Smooth muscle cell (in vitro differentiated cells): ENCODE data around the gene ADAMTSL1. TPM values are rescaled to one million over a fixed set of nuclear protein-coding genes. Genes with fewer than 3 reads are reported as not detected.

Experiments
- DNase-seq: peaks from one replicate; lab custom pipeline; 2025; ENCODE audit not compliant: unreplicated experiment; lab: John Stamatoyannopoulos, UW
- H2AFZ ChIP-seq: fragments of 200-600 bp; sonication (generic); 2 replicates; pipeline ENCODE4 v1.6.0; 2016; ENCODE audit warnings: antibody characterized with exemption, low read depth, mild to moderate bottlenecking
- H3F3A ChIP-seq: fragments of 200-600 bp; sonication (generic); 2 replicates; pipeline ENCODE4 v1.6.0; 2017; ENCODE audit warnings: antibody characterized with exemption, low read depth
- H3K27ac ChIP-seq: fragments of 200-600 bp; sonication (generic); 2 replicates; pipeline ENCODE4 v1.5.1; 2016; ENCODE audit warnings: low read depth, mild to moderate bottlenecking
- H3K27me3 ChIP-seq: fragments of 200-600 bp; sonication (generic); 2 replicates; pipeline ENCODE4 v1.6.1; 2016; ENCODE audit warnings: low read depth, mild to moderate bottlenecking
- H3K36me3 ChIP-seq: fragments of 200-600 bp; sonication (generic); 2 replicates; pipeline ENCODE4 v1.5.1; 2016; ENCODE audit warnings: low read depth
- H3K4me1 ChIP-seq: fragments of 200-600 bp; sonication (generic); 2 replicates; pipeline ENCODE4 v1.5.1; 2016; ENCODE audit warnings: low read depth
- H3K4me2 ChIP-seq: fragments of 200-600 bp; sonication (generic); 2 replicates; pipeline ENCODE4 v1.6.0; 2016; ENCODE audit warnings: mild to moderate bottlenecking
- H3K4me3 ChIP-seq: fragments of 200-600 bp; sonication (generic); 2 replicates; pipeline ENCODE4 v1.5.1; 2016; ENCODE audit warnings: mild to moderate bottlenecking
- H3K79me2 ChIP-seq: fragments of 200-600 bp; sonication (generic); 2 replicates; pipeline ENCODE4 v1.6.0; 2016; ENCODE audit warnings: low read depth, mild to moderate bottlenecking
- H3K9ac ChIP-seq: fragments of 200-600 bp; sonication (generic); 2 replicates; pipeline ENCODE4 v1.6.0; 2016; ENCODE audit warnings: low read depth
- H3K9me3 ChIP-seq: fragments of 200-600 bp; sonication (generic); replicated peaks from 2 replicates; pipeline ENCODE4 v1.5.1; 2016; ENCODE audit warnings: low read depth
- H4K20me1 ChIP-seq: fragments of 200-600 bp; sonication (generic); 2 replicates; pipeline ENCODE4 v1.6.0; 2016; ENCODE audit warnings: low read depth
- WGBS: methylation state at CpG from one replicate; pipeline ENCODE4 v1.1.7; 2016; ENCODE audit warnings: low lambda C conversion rate; 5-methylcytosine and 5-hydroxymethylcytosine counted together
- polyA plus RNA-seq: library from polyadenylated mRNA; unstranded; fragments of >200 nt; fragmentation: Nextera tagmentation; extraction: Ambion mirVana; gene quantifications from 2 replicates; pipeline ENCODE4 v1.2.1, GENCODE V29; 2016
- total RNA-seq: library from RNA; depleted of rRNA; stranded (reverse); fragments of >200 nt; gene quantifications from 2 replicates; pipeline ENCODE4 v1.2.3, GENCODE V29; 2014
- TF ChIP-seq, protein P1 (sequence below): fragments of 200-600 bp; sonication (generic); IDR thresholded peaks from 2 replicates; pipeline ENCODE4 v1.5.1; 2017; ENCODE audit warnings: borderline replicate concordance, mild to moderate bottlenecking, antibody characterized with exemption; ENCODE audit not compliant: insufficient read depth, poor library complexity, severe bottlenecking

Gene ADAMTSL1
- total and polyA plus RNA-seq, 2 experiments from 2014 or later = 4.3 to 4.4 TPM

DNA sequence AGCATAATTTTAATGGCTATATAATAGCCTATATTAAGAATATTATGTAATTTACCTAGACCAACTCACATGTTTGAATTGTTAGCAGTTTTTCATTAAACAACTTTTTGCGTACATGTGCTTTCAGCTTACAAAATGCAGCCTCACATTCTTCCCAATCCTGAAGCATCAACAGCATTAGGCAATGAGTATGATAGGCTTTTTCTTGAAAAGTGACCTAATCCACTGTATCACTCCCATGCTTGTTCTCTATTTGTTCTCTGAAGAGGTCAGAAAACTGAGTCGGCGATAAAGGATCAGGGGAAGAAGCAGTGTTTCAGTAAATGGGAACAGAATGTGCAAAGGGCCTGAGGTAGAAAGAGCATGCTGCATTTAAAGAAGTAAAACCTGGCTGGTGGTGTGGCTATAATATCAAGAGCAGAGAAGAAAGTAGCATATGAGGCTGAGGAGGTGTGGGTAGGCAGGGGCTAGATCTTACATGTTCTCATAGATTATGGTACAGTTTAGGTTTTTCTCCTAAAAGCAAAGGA, 346.7 kb downstream of the ADAMTSL1 start:
- no peak overlapping the region for H3K27ac ChIP-seq
- no peaks in the 10 kb centered on the region for H3K36me3 ChIP-seq
- no peak overlapping the region for H3K9ac ChIP-seq
- H3K9me3 ChIP-seq = no peaks in the 10 kb centered on the region
- no peaks in the 10 kb centered on the region for H3K27me3 ChIP-seq
- H3K4me3 ChIP-seq = no peak overlapping the region
- H3F3A ChIP-seq = no peaks in the 10 kb centered on the region
- no peak overlapping the region for H2AFZ ChIP-seq
- DNase-seq = no peak
- H3K4me2 ChIP-seq = no peak overlapping the region
- H4K20me1 ChIP-seq = no peaks in the 10 kb centered on the region
- H3K4me1 ChIP-seq = no peaks in the 10 kb centered on the region
- 90% methylated on average over 3 of the region's 3 CpGs for WGBS
- no peaks in the 10 kb centered on the region for H3K79me2 ChIP-seq
- TF ChIP-seq, protein P1, sequence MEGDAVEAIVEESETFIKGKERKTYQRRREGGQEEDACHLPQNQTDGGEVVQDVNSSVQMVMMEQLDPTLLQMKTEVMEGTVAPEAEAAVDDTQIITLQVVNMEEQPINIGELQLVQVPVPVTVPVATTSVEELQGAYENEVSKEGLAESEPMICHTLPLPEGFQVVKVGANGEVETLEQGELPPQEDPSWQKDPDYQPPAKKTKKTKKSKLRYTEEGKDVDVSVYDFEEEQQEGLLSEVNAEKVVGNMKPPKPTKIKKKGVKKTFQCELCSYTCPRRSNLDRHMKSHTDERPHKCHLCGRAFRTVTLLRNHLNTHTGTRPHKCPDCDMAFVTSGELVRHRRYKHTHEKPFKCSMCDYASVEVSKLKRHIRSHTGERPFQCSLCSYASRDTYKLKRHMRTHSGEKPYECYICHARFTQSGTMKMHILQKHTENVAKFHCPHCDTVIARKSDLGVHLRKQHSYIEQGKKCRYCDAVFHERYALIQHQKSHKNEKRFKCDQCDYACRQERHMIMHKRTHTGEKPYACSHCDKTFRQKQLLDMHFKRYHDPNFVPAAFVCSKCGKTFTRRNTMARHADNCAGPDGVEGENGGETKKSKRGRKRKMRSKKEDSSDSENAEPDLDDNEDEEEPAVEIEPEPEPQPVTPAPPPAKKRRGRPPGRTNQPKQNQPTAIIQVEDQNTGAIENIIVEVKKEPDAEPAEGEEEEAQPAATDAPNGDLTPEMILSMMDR = no peak

GRCh38 chr9:18821788-18822187, 347.8 kb downstream of the ADAMTSL1 start:
- Histone ChIP-seq H4K20me1 (no peaks in the 10 kb centered on the region), H2AFZ (no peak overlapping the region)
- 58% methylated on average over 3 of the region's 3 CpGs for WGBS

GRCh38 chr9:18822850-18823249, 348.9 kb downstream of the ADAMTSL1 start:
- no peak overlapping the region for H3K9ac ChIP-seq
- no peak overlapping the region for H3K4me2 ChIP-seq
- H3K4me1 ChIP-seq = no peaks in the 10 kb centered on the region
- H3K79me2 ChIP-seq = no peaks in the 10 kb centered on the region
- H2AFZ ChIP-seq = no peak overlapping the region
- H3K4me3 ChIP-seq = no peak overlapping the region
- no peaks in the 10 kb centered on the region for H3F3A ChIP-seq
- no peaks in the 10 kb centered on the region for H4K20me1 ChIP-seq
- H3K27ac ChIP-seq = no peak overlapping the region
- no peak for DNase-seq
- H3K36me3 ChIP-seq = no peaks in the 10 kb centered on the region
- H3K9me3 ChIP-seq = no peaks in the 10 kb centered on the region
- no peaks in the 10 kb centered on the region for H3K27me3 ChIP-seq
- TF ChIP-seq, protein P1 = no peak
- 95% methylated on average over 5 of the region's 5 CpGs for WGBS

More at GRCh38 chr9:18821788-18822187, 347.8 kb downstream of the ADAMTSL1 start:
- Histone ChIP-seq H3F3A (no peaks in the 10 kb centered on the region), H3K4me1 (no peaks in the 10 kb centered on the region), H3K27me3 (no peaks in the 10 kb centered on the region), H3K36me3 (no peaks in the 10 kb centered on the region), H3K9ac (no peak overlapping the region), H3K27ac (no peak overlapping the region), H3K79me2 (no peaks in the 10 kb centered on the region), H3K4me3 (no peak overlapping the region), H3K9me3 (no peaks in the 10 kb centered on the region), H3K4me2 (no peak overlapping the region)
- DNase-seq = no peak
- TF ChIP-seq, protein P1 = no peak

GRCh38 chr9:18824095-18824666, 350.2 kb downstream of the ADAMTSL1 start:
- TF ChIP-seq, protein P1 = no peak
- no peak overlapping the region for H3K4me2 ChIP-seq
- no peak overlapping the region for H3K9ac ChIP-seq
- no peak overlapping the region for H3K27ac ChIP-seq
- no peak for DNase-seq
- no peak overlapping the region for H2AFZ ChIP-seq
- no peaks in the 10 kb centered on the region for H3K79me2 ChIP-seq
- H3F3A ChIP-seq = no peaks in the 10 kb centered on the region
- 79% methylated on average over 4 of the region's 4 CpGs for WGBS
- no peaks in the 10 kb centered on the region for H4K20me1 ChIP-seq
- H3K4me1 ChIP-seq = no peaks in the 10 kb centered on the region
- H3K9me3 ChIP-seq = no peaks in the 10 kb centered on the region
- no peak overlapping the region for H3K4me3 ChIP-seq
- H3K27me3 ChIP-seq = no peaks in the 10 kb centered on the region
- no peaks in the 10 kb centered on the region for H3K36me3 ChIP-seq
